Body of pancreas (tissue), 4 donors: ENCODE measurements around the gene PRKAG2. TPM values are rescaled to one million over a fixed set of nuclear protein-coding genes. Genes with fewer than 3 reads are reported as not detected.
A peak's percentile ranks its signal among the peaks of the same experiment; 100 is the strongest.

Source experiments
- ATAC-seq: fragments of 150-250 bp; one replicate; pipeline ENCODE4 v1.9.1; 2016
- DNase-seq, 4 donors: peaks; one replicate each; pipeline ENCODE4 v3.0.0-alpha.2; 2019
- H3K27ac ChIP-seq, 4 donors: fragments of 200-600 bp; sonication (generic); 1 replicate in 3 of 4; 2 replicates in 1 of 4; pipeline versions ENCODE4 v1.5.1 to v1.6.1; 2016 to 2019; ENCODE audit warnings: mild to moderate bottlenecking in 1 of 4, mixed read lengths in 1 of 4, moderate library complexity in 1 of 4
- H3K27me3 ChIP-seq, 2 donors: fragments of 200-600 bp; sonication (generic); one replicate each; pipeline ENCODE4 v1.6.0; 2016; ENCODE audit warnings: mild to moderate bottlenecking in 1 of 2
- H3K36me3 ChIP-seq, 2 donors: fragments of 200-600 bp; sonication (generic); replicated peaks in 1 of 2; 2 replicates each; pipeline ENCODE4 v1.5.1; 2016; ENCODE audit warnings: low read depth in 2 of 2; ENCODE audit not compliant: insufficient read depth in 1 of 2
- H3K4me1 ChIP-seq: fragments of 200-600 bp; sonication (generic); one replicate; pipeline ENCODE4 v1.6.0; 2016
- H3K4me3 ChIP-seq, 2 donors: fragments of 200-600 bp; sonication (generic); 1 replicate in 1 of 2; 2 replicates in 1 of 2; pipeline ENCODE4 v1.5.1; 2016 to 2019
- H3K9me3 ChIP-seq, 3 donors: fragments of 200-600 bp; sonication (generic); 1 replicate in 2 of 3; 2 replicates in 1 of 3; pipeline ENCODE4 v1.5.1; 2016
- CTCF ChIP-seq, 7 experiments: fragments of 450-650 bp in 4 of 7; fragments of 200-600 bp in 3 of 7; sonication (generic) in 3 of 7; IDR thresholded peaks; one replicate each; pipeline ENCODE4 v1.5.1; 2016 to 2019; ENCODE audit warnings: antibody characterized with exemption in 7 of 7
- POLR2A ChIP-seq, 3 donors: fragments of 450-650 bp; IDR thresholded peaks; one replicate each; pipeline ENCODE4 v1.6.1; 2016; ENCODE audit warnings: antibody characterized with exemption in 3 of 3, mild to moderate bottlenecking in 2 of 3
- WGBS, 2 donors: methylation state at CpG; one replicate each; pipeline ENCODE4 v1.1.5; 2017; 5-methylcytosine and 5-hydroxymethylcytosine counted together
- intact Hi-C: fragments of 100-400 bp; cut with DNase I; formaldehyde crosslinking; loops from one replicate; pipeline ENCODE4 v1.15.1; 2023
- total RNA-seq, 2 donors: library from RNA; depleted of rRNA; stranded (reverse); fragments of >200 nt; gene quantifications; one replicate each; pipeline ENCODE4 v1.1.0, GENCODE V29; 2016

The PRKAG2 gene
- total RNA-seq, 2 donors from 2014 or later, result 9.9 to 24.4 TPM

GRCh38 chr7:151603951-151604350 is 273.0 kb downstream of the PRKAG2 start:
- H3K9me3 ChIP-seq, result no peaks in the 10 kb centered on the region
- H3K27me3 ChIP-seq, result no peaks in the 10 kb centered on the region
- no peaks in the 10 kb centered on the region for H3K36me3 ChIP-seq
- DNase-seq (no peak), ATAC-seq (no peak)
- intact Hi-C loops, result no loop called here
- WGBS, 2 donors, result 95 to 100% methylated on average over 2 to 4 of the region's 4 CpGs
- peaks cover 5% of the 10 kb centered on the region for H3K4me1 ChIP-seq
- no peak for TF ChIP-seq CTCF (IDR thresholded peaks at IDR 0.05)
- TF ChIP-seq POLR2A (IDR thresholded peaks at IDR 0.05), result no peak
- no peak overlapping the region for H3K27ac ChIP-seq
- H3K4me3 ChIP-seq, result no peak overlapping the region

GRCh38 chr7:151601521-151602305 is 275.2 kb downstream of the PRKAG2 start:
- no peak overlapping the region for H3K4me3 ChIP-seq
- peaks cover 5% of the 10 kb centered on the region for H3K4me1 ChIP-seq
- no peak overlapping the region for H3K27ac ChIP-seq
- no peaks in the 10 kb centered on the region for H3K9me3 ChIP-seq
- TF ChIP-seq POLR2A (IDR thresholded peaks at IDR 0.05) (no peak), CTCF (IDR thresholded peaks at IDR 0.05) (no peak)
- intact Hi-C loops, result no loop called here
- ATAC-seq (no peak), DNase-seq (no peak)
- WGBS, 2 donors, result 96 to 97% methylated on average over 21 of the region's 21 CpGs
- no peaks in the 10 kb centered on the region for H3K27me3 ChIP-seq
- H3K36me3 ChIP-seq, result no peaks in the 10 kb centered on the region

GRCh38 chr7:151600331-151600730 is 276.6 kb downstream of the PRKAG2 start:
- TF ChIP-seq POLR2A (IDR thresholded peaks at IDR 0.05) (no peak), CTCF (IDR thresholded peaks at IDR 0.05) (no peak)
- ATAC-seq (no peak), DNase-seq (no peak)
- intact Hi-C loops, result no loop called here
- WGBS, 2 donors, result 79% methylated on average over 3 of the region's 3 CpGs
- no peak overlapping the region for H3K4me3 ChIP-seq
- no peaks in the 10 kb centered on the region for H3K27me3 ChIP-seq
- H3K36me3 ChIP-seq, result no peaks in the 10 kb centered on the region
- no peak overlapping the region for H3K27ac ChIP-seq
- no peaks in the 10 kb centered on the region for H3K9me3 ChIP-seq
- peaks cover 5% of the 10 kb centered on the region for H3K4me1 ChIP-seq

- peak in 1 of 4 donors; percentile 27 for DNase-seq
- no peak for TF ChIP-seq POLR2A (IDR thresholded peaks at IDR 0.05)
- H3K27me3 ChIP-seq, result no peaks in the 10 kb centered on the region
- no peak overlapping the region for H3K4me3 ChIP-seq
- H3K4me1 ChIP-seq, result peaks cover 5% of the 10 kb centered on the region
- H3K36me3 ChIP-seq, result no peaks in the 10 kb centered on the region
- H3K9me3 ChIP-seq, result no peaks in the 10 kb centered on the region
- 82 to 83% methylated on average over 9 to 10 of the region's 10 CpGs for WGBS, 2 donors
- peak overlapping the region in 1 of 4 donors; percentile 10 for H3K27ac ChIP-seq
- ATAC-seq, result peak; percentile 45
- intact Hi-C loops, result no loop called here
These were observed 277.3 kb downstream of the PRKAG2 start for GRCh38 chr7:151599401-151600227.
